ENCODE measurements around the gene PKP3. TPM values are rescaled to one million over a fixed set of nuclear protein-coding genes. Genes with fewer than 3 reads are reported as not detected.

The PKP3 gene
- total RNA-seq, 1 donor from 2014 or later: 1.2 TPM

Other genes starting within 250 kb of the PKP3 start
- not detected for gene SCGB1C1, start 201.1 kb upstream of the PKP3 start, total RNA-seq
- 33.6 TPM for gene BET1L, start 186.8 kb upstream of the PKP3 start, total RNA-seq
- 31.4 TPM for gene RIC8A, start 186.5 kb upstream of the PKP3 start, total RNA-seq
- 21.4 TPM for gene SIRT3, start 157.9 kb upstream of the PKP3 start, total RNA-seq
- 49.5 TPM for gene PSMD13, start 157.2 kb upstream of the PKP3 start, total RNA-seq
- gene NLRP6, start 115.8 kb upstream of the PKP3 start, total RNA-seq: 1.9 TPM
- gene PGGHG, start 105.1 kb upstream of the PKP3 start, total RNA-seq: 37.0 TPM
- gene IFITM5, start 94.7 kb upstream of the PKP3 start, total RNA-seq: not detected
- 354 TPM for gene IFITM2, start 86.4 kb upstream of the PKP3 start, total RNA-seq
- 29.2 TPM for gene IFITM1, start 80.2 kb upstream of the PKP3 start, total RNA-seq
- 488 TPM for gene IFITM3, start 73.3 kb upstream of the PKP3 start, total RNA-seq
- gene B4GALNT4, start 24.7 kb upstream of the PKP3 start, total RNA-seq: 0.28 TPM
- gene SIGIRR, start 20.8 kb downstream of the PKP3 start, total RNA-seq: 96.2 TPM
- gene ANO9, start 47.8 kb downstream of the PKP3 start, total RNA-seq: 0.83 TPM
- 10.2 TPM for gene PTDSS2, start 56.1 kb downstream of the PKP3 start, total RNA-seq
- gene RNH1, start 113.0 kb downstream of the PKP3 start, total RNA-seq: 85.4 TPM
- 12.9 TPM for gene HRAS, start 141.4 kb downstream of the PKP3 start, total RNA-seq
- 0.93 TPM for gene LRRC56, start 143.3 kb downstream of the PKP3 start, total RNA-seq
- gene LMNTD2, start 166.5 kb downstream of the PKP3 start, total RNA-seq: 13.4 TPM
- 36.6 TPM for gene RASSF7, start 166.8 kb downstream of the PKP3 start, total RNA-seq
- 25.4 TPM for gene PHRF1, start 182.3 kb downstream of the PKP3 start, total RNA-seq
- gene IRF7, start 221.7 kb downstream of the PKP3 start, total RNA-seq: 38.5 TPM
- 64.8 TPM for gene CDHR5, start 230.7 kb downstream of the PKP3 start, total RNA-seq
- gene SCT, start 233.0 kb downstream of the PKP3 start, total RNA-seq: 0.81 TPM
- 0.68 TPM for gene DRD4, start 243.1 kb downstream of the PKP3 start, total RNA-seq